OCI-M2 (cell line): ENCODE measurements around the gene TAX1BP1.

ENCODE experiments used
- DNase-seq: peaks from one replicate; lab custom pipeline; 2025; ENCODE audit not compliant: unreplicated experiment; lab: John Stamatoyannopoulos, UW

Gene TAX1BP1

GRCh38 chr7:27873981-27874957, 134.3 kb downstream of the TAX1BP1 start:
- no peak for DNase-seq

GRCh38 chr7:27875061-27875460, 135.1 kb downstream of the TAX1BP1 start:
- no peak for DNase-seq

DNA sequence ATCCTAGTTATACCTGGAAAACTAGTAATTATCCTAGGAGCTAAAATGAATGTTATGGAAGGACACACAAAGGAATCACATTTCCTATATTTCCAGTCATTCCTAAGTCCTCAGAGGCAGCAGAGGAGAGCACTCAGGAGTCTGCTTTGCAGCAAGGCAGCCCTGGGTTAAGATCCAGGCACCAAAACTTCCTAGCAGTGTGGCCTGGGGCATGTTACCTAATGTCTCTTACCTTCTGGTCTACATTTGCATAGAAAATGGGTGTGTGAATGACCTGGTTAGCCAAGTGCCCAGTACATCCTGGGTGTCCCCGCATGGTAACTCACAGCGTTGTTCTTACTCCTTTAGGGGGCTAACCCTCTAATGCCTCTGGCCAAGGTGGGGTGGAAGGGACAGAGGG, 135.9 kb downstream of the TAX1BP1 start:
- no peak for DNase-seq

GRCh38 chr7:27876756-27877155, 136.8 kb downstream of the TAX1BP1 start:
- no peak for DNase-seq
